NCI-H2081 (cell line): ENCODE results near the gene LSM12.

Experiments used
- DNase-seq, 2 experiments: peaks; one replicate each; lab custom pipeline; 2025; lab: John Stamatoyannopoulos, UW

The LSM12 gene

GRCh38 chr17:44095647-44096496 is 29.4 kb upstream of the LSM12 start:
- peak; percentile 92 for DNase-seq

GRCh38 chr17:44095388-44095646 is 28.8 kb upstream of the LSM12 start:
- DNase-seq = no peak

- DNase-seq = no peak
Measured at GRCh38 chr17:44094701-44095387, 28.4 kb upstream of the LSM12 start.

- no peak for DNase-seq
Measured at GRCh38 chr17:44093231-44093900, 26.9 kb upstream of the LSM12 start.

- DNase-seq = no peak
Measured at GRCh38 chr17:44092051-44092450, 25.6 kb upstream of the LSM12 start.

- no peak for DNase-seq
Measured at GRCh38 chr17:44091200-44091997, 24.9 kb upstream of the LSM12 start.

GRCh38 chr17:44088254-44088653 is 21.8 kb upstream of the LSM12 start:
- no peak for DNase-seq

GRCh38 chr17:44087319-44087718 is 20.8 kb upstream of the LSM12 start:
- no peak for DNase-seq

- peak in 1 of 2 experiments; percentile 60 for DNase-seq
Measured at GRCh38 chr17:44086364-44087311, 20.2 kb upstream of the LSM12 start.

GRCh38 chr17:44085908-44086307 is 19.4 kb upstream of the LSM12 start:
- no peak for DNase-seq

GRCh38 chr17:44084921-44085320 is 18.4 kb upstream of the LSM12 start:
- DNase-seq = no peak

- peak in 1 of 2 experiments; percentile 27 for DNase-seq
Measured at GRCh38 chr17:44084131-44084538, 17.7 kb upstream of the LSM12 start.

GRCh38 chr17:44083250-44083849 is 16.9 kb upstream of the LSM12 start:
- DNase-seq = no peak

GRCh38 chr17:44082256-44082927 is 15.9 kb upstream of the LSM12 start:
- DNase-seq = no peak

GRCh38 chr17:44081681-44082080 is 15.2 kb upstream of the LSM12 start:
- DNase-seq = no peak

GRCh38 chr17:44079877-44080821 is 13.7 kb upstream of the LSM12 start:
- no peak for DNase-seq

GRCh38 chr17:44078412-44078811 is 11.9 kb upstream of the LSM12 start:
- no peak for DNase-seq

- DNase-seq = no peak
Measured at GRCh38 chr17:44077595-44077909, 11.1 kb upstream of the LSM12 start.
